Osteocyte (in vitro differentiated cells): ENCODE measurements around the gene TSPAN12. TPM values are rescaled to one million over a fixed set of nuclear protein-coding genes. Genes with fewer than 3 reads are reported as not detected.

ENCODE experiments used
- DNase-seq: peaks from one replicate; pipeline ENCODE4 v3.0.0; 2021; ENCODE audit warnings: mixed read lengths; ENCODE audit not compliant: unreplicated experiment; ENCODE audit errors: extremely low spot score
- H3K27ac Mint-ChIP-seq: one replicate; pipeline ENCODE4 v1.8.0; 2021; ENCODE audit warnings: mild to moderate bottlenecking, mixed read lengths; ENCODE audit not compliant: unreplicated experiment
- H3K27me3 Mint-ChIP-seq: one replicate; pipeline ENCODE4 v1.8.0; 2021; ENCODE audit warnings: mixed read lengths; ENCODE audit not compliant: unreplicated experiment
- H3K36me3 Mint-ChIP-seq: one replicate; pipeline ENCODE4 v1.8.0; 2021; ENCODE audit warnings: mixed read lengths; ENCODE audit not compliant: unreplicated experiment
- H3K4me1 Mint-ChIP-seq: one replicate; pipeline ENCODE4 v1.8.0; 2021; ENCODE audit warnings: mixed read lengths; ENCODE audit not compliant: unreplicated experiment
- H3K4me3 Mint-ChIP-seq: one replicate; pipeline ENCODE4 v1.8.0; 2021; ENCODE audit warnings: mild to moderate bottlenecking, moderate library complexity, mixed read lengths; ENCODE audit not compliant: unreplicated experiment
- H3K9me3 Mint-ChIP-seq: one replicate; pipeline ENCODE4 v1.8.0; 2021; ENCODE audit warnings: mixed read lengths; ENCODE audit not compliant: unreplicated experiment
- total RNA-seq: library from RNA; stranded (reverse); gene quantifications from 2 replicates; pipeline ENCODE4 v1.2.1, GENCODE V29; 2021
- TF ChIP-seq, protein P1 (sequence below): fragments of 200-600 bp; sonication (generic); IDR thresholded peaks from 2 replicates; pipeline ENCODE4 v1.5.0; 2021; ENCODE audit warnings: antibody characterized with exemption, mild to moderate bottlenecking, moderate library complexity

Gene TSPAN12
- total RNA-seq, 1 donor from 2014 or later: 13.2 TPM

DNA sequence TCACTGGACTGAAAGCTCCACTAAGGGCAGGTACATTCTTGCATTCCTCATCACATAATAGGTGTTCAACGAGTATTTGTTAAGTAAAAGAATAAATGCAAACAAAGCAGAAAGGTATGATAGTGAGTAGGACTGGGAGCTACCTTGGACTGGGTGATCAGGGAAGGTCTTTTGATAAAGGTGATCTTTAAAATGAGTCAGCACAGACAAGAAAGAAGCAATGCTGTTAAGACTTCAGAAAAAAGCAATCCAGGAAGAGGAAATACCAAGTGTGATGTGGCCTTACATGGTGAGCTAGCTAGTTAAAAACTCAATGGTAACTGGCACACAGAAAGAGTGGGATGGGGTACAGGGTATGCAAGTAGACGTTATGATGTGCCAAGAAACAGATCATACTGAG is 40.1 kb downstream of the TSPAN12 start:
- Mint-ChIP-seq H3K4me1 (no peaks in the 10 kb centered on the region), H3K27ac (no peak overlapping the region)

DNA sequence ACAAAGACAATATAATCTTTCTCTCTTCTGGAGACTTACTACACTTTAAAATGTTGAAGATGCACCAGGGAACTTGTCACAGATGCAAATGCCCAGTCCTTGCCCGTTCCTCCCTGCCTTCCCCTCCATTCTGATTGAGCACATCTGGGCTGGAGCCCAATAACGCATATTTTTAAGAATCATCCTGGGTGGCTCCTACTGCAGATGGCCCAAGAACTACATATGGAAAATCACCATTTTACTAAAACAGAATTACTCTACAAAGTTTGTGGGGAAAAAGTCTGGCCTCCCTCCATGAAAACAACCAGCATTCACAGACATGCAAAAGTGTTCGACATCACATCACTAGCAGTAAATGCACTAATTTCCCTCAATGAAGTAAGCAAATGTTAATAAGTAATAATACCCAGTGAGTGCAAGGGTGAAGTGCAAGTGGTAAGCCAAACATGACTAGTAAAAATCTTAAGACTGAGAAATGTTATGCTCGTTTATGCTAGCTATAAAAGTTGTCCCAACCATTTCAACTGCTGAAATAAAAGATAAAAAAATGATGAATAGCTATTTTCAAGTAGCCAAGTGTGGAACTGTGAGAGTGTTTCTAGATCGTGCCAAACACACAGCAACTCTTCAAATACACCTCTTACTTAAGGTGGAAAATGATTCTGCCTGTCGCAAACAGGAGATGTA is 43.5 kb downstream of the TSPAN12 start:
- Mint-ChIP-seq H3K27me3 (no peaks in the 10 kb centered on the region), H3K4me3 (no peak overlapping the region), H3K4me1 (no peaks in the 10 kb centered on the region), H3K9me3 (no peaks in the 10 kb centered on the region), H3K36me3 (peaks cover 22% of the 10 kb centered on the region), H3K27ac (no peak overlapping the region)
- TF ChIP-seq, protein P1, sequence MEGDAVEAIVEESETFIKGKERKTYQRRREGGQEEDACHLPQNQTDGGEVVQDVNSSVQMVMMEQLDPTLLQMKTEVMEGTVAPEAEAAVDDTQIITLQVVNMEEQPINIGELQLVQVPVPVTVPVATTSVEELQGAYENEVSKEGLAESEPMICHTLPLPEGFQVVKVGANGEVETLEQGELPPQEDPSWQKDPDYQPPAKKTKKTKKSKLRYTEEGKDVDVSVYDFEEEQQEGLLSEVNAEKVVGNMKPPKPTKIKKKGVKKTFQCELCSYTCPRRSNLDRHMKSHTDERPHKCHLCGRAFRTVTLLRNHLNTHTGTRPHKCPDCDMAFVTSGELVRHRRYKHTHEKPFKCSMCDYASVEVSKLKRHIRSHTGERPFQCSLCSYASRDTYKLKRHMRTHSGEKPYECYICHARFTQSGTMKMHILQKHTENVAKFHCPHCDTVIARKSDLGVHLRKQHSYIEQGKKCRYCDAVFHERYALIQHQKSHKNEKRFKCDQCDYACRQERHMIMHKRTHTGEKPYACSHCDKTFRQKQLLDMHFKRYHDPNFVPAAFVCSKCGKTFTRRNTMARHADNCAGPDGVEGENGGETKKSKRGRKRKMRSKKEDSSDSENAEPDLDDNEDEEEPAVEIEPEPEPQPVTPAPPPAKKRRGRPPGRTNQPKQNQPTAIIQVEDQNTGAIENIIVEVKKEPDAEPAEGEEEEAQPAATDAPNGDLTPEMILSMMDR: no peak
- no peak for DNase-seq

More for the DNA sequence above, 40.1 kb downstream of the TSPAN12 start:
- no peak for DNase-seq
- Mint-ChIP-seq H3K9me3 (no peaks in the 10 kb centered on the region), H3K27me3 (no peaks in the 10 kb centered on the region), H3K36me3 (peaks cover 23% of the 10 kb centered on the region), H3K4me3 (no peak overlapping the region)
- TF ChIP-seq, protein P1: no peak

DNA sequence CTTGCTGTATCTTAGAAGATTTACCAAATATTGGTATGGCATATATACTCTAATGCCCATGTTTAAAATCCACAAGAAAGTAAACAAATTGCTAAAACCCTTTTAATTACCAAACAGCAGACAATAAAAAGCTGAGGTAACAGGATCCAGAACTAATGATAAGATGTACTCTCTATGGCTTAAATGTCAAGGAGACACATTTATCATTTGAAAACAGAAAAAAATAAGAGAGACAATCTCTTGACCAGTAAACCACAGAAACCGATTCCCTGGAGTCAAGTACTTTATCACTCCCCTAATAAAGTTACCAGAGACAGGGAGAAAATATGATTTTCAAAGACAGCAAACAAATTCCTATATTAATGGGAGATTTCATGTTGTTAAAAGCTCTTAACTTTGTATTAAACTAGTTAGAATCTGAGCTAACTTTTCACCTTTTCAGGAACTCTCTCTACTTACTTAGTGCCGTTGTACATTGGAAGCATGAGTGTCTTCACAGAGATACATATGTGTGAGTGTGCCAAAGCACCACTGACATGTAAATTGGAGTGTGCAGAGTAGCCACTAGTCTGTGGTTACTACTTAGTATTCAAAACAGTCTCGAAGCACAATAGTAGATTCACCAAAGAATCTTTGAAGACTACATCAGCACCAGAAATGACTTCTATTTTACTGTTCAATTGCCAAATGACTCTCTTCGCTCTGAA is 44.2 kb downstream of the TSPAN12 start:
- no peak for DNase-seq
- no peaks in the 10 kb centered on the region for H3K4me1 Mint-ChIP-seq
- no peaks in the 10 kb centered on the region for H3K9me3 Mint-ChIP-seq
- H3K27me3 Mint-ChIP-seq: no peaks in the 10 kb centered on the region
- H3K36me3 Mint-ChIP-seq: peaks cover 23% of the 10 kb centered on the region
- TF ChIP-seq, protein P1: no peak
- no peak overlapping the region for H3K4me3 Mint-ChIP-seq
- H3K27ac Mint-ChIP-seq: no peak overlapping the region

DNA sequence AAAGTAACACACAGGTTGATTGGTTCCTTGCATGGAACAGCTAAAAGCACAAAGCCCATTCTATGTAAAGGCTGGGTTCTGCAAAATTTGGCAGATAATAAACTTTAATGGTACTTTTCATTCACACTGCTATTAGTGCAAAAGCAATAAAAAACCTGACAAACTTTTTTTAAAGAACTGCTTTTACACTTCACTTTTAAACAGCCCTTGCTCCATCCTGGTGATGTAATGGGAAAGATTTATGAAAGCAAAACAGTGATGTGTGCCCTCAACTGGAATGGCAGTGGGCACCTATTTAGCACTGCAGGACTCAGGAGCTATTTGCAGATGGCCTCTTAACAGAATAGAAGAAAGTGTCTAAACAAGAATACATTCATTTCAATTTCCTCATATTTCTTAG is 44.9 kb downstream of the TSPAN12 start:
- Mint-ChIP-seq H3K9me3 (no peaks in the 10 kb centered on the region), H3K27ac (no peak overlapping the region), H3K36me3 (peaks cover 24% of the 10 kb centered on the region), H3K27me3 (no peaks in the 10 kb centered on the region), H3K4me1 (no peaks in the 10 kb centered on the region), H3K4me3 (no peak overlapping the region)
- TF ChIP-seq, protein P1: no peak
- DNase-seq: no peak

DNA sequence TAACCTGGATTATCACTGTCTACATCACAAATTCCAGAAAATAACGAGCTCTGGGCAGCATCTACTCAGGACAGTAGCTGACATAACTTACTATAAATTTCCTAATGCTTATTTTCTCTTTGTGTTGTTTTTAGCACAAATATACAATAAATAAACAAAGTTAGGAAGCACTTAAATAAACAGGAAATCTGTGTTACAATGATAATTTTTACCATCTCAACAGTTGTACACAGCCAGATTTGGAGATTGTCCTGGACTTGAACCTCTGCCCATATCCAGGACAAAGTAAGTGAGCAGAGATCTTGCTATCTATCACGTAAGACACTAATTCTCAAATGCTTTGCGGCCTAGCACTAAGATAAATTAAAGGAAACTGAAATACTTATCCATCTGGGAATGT is 48.7 kb downstream of the TSPAN12 start:
- Mint-ChIP-seq H3K27me3 (no peaks in the 10 kb centered on the region), H3K9me3 (no peaks in the 10 kb centered on the region), H3K36me3 (peaks cover 12% of the 10 kb centered on the region), H3K4me1 (peaks cover 25% of the 10 kb centered on the region), H3K27ac (no peak overlapping the region), H3K4me3 (no peak overlapping the region)
- no peak for DNase-seq
- TF ChIP-seq, protein P1: no peak
